ENCODE results near the gene NAA20.

DNA sequence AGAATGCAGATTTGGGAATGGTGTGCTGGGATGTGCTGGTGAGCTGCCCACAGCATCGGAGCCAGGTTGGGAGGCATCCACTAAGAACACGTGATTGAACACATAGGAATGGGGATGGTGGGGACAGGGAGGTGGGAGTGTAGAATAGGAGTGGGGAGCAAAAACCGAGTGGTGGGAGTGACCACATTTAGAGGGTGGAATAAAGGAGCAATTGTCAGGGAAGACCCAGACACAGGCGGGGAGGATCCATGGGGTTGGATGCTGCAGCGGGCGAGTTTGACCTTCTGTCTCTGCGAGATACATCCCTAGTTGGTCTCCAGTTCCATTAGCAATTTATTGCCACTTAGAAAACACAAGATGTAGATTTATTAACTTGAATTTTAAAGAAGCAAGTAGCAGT is 4.7 kb downstream of the NAA20 start:
- TF ChIP-seq CTCF (conservative IDR thresholded peaks at IDR 0.05 in 1 of 2, IDR thresholded peaks at IDR 0.05 in 1 of 2; ENCODE audit: low read depth in 1 of 2, low read length in 2 of 2) (no peak), EZH2 (IDR thresholded peaks at IDR 0.05; ENCODE audit: low read length, missing control alignments) (no peak)

All from fibroblast of lung (primary cell).